Activated CD4-positive, alpha-beta T cell treated with anti-CD3 and anti-CD28 coated beads, Interleukin-2, amount 50 U/mL, for 48 hours (primary cell): ENCODE data around the gene SKA3.
"Not testable (repeated sequence)": the region's sequence is repeated elsewhere in the genome, so short reads cannot be mapped to it uniquely, and the experiment has no call there.

Experiments
- DNase-seq, 2 experiments: peaks; one replicate each; pipeline ENCODE4 v3.0.0-alpha.2; 2020

The SKA3 gene

DNA sequence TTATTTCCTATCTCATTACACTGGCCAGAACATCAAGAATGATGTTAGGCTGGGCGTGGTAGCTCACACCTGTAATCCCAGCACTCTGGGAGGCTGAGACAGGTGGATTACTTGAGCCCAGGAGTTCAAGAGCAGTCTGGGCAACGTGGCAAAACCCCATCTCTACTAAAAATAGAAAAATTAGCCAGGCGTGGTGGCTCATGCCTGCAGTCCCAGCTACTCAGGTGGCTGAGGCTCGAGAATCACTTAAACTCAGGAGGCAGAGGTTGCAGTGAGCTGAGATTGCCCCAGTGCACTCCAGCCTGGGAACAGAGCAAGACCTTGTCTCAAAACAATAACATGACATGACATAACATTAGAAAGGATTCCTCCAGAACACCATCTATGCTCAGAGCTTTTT, 10.7 kb downstream of the SKA3 start:
- DNase-seq = not testable (repeated sequence)

DNA sequence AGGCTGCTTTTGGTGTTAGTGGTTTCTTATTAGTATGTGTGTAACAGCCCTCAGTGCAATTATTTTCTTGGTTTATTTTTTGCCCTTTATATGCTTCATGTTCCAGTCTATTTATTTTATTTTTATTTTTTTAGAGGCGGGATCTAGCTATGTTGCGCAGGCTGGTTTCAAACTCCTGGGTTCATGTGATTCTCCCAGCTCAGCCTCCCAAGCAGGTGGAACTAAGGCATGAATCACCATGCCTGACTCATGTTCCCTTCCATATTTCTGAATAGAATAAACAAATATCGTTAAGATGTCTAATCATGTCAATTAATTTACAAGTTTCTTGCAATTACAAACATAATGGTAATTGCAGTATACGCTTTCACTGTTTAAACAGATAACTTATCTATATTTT, 11.7 kb downstream of the SKA3 start:
- no peak for DNase-seq

DNA sequence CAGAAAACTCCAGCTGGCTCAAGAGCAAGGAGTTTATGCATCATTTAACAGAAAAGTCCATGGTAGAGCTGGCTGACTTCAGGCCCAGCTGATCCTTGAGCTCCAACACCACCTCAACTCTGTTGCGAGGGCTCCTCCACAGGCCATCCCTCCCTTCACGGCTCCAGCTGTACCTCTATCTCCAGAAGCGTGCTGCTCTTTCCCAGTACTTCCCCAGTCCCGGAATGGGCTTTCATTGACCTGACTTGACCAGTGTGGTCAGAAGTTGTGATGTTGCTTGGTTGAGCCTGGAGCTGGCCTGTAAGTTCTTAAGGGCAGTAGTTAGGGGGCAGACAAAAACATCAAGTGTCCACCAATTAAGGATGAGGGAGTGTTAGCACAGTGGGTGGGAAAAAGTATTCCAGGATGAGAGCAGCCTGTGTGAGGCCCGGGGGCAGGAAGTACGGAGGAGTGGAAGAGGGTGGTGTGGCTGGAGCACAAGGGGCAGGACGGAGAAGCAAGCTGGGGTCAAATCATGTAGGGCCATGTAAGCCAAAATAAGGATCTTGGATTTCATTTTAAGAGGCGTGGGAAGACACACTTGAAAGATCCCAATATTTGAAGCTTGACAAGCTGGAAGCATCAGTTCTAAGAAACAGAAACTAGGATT, 24.0 kb downstream of the SKA3 start:
- DNase-seq = no peak

DNA sequence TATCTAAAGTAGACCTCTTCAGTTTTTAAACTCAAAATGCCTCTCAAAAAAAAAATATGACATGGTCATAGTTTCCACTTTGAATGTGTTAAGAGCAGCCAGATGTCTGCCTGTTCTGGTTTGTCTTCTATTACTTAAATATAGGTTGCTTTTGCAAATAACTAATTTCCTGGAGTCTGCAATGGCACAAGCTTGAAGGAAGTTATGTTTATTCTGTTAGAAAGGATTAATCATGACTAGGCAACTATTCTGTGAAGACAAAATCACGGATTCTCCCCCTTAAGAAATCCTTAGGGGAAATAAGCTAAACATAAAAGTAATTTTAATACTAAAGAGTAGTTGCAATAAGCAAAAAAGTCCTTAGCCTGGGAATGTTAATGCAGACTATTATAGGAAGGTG, 26.3 kb downstream of the SKA3 start:
- no peak for DNase-seq

DNA sequence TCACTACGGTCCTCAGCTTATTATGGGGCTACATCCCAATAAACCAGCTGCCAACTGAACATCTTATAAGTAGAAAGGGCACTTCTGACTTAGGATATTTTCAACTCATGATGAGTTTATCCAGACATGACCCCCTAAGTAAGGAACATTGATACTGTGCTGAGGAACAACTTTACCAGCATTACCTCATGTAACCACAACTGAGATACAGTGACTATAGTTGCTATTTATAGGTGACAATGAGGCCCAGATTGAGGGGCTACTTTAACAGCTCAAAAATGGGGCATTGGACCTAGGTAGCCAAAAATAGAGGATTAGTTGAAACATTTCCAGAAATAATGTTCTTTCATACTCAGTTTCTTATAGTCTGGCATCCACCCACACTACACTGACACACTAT, 26.8 kb downstream of the SKA3 start:
- DNase-seq = no peak

DNA sequence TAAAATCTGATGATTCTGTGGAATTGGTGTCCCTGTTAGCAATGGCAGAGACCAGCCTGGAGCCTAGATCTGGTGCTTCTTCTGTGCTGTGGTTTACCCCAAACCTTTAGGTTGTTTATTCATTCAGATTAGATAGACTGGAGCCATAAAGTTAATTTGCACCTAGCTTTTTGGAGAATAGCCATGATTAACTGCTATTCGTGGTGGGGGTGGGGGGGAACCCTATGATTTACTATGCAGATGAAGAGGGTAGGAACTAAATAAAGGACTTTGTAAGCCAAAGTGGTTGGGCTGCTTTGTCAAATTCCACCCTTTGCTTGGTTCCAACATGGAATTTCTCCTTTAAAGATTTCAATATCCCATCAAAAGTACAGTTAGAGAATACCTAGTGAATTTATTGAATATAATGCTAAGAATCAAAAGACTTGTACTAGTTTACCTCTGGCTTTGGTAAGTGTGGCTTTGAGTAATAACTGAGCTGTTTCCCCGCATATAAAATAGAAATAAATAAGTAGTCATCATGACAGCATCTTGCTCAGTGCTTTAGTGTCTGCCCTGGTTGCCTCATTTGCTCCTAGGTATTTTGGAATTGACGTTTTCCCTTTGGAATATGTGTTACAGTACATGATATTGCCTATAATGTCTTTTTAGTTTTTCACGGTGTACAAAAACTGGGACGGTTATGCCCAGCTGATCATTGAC, 27.6 kb downstream of the SKA3 start:
- DNase-seq = no peak

DNA sequence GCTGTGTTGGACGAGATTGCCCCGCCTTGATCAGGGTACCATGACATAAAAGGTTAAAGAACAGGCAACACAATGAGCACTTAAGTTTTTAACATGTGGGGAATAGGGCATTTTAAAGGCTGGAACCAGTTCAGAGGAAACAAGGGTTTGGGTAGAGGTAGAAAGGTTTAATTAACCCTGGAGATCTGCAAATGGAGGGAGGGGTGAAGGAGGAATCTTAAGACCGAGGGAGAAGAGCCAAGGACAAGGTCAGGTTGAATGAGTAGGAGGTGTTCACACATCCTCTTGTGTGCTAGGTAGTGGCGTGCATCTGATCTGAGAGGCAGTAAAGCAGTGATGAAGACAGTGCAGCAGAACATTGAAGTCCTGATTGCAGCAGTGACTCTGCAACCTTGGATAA, 28.5 kb downstream of the SKA3 start:
- DNase-seq = no peak

DNA sequence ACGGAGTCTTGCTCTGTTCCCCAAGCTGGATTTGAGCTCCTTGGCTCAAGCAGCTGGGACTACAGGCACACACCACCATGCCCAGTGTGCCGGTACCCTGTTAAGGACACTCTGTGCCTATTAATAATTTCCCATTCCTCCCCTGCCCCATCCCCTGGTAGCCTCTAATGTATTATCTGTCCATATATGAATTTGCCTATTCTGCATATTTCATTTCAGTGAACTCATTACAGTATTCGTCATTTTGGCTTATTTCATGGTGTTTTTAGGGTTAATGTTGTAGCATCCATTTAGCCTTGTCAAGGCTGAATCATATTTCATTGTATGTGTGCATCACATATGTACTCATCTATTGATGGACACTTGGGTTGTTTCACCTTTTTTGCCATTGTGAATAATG, 33.6 kb downstream of the SKA3 start:
- no peak for DNase-seq

DNA sequence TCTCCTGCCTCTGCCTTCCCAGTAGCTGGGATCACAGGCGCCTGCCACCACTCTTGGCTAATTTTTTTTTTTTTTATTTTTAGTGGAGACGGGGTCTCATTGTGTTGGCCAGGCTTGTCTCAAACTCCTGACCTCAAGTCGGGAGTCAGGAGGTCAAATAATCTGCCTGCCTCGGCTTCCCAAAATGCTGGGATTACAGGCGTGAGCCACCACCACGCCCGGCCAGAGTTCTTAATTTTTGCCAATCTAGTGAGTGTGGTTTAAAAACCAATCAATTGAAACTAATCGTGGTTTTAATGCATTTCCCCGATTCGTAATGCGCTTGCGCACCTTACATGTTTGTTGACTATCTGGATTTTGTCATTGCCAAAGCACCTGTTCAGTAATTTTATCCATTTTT, 37.0 kb downstream of the SKA3 start:
- no peak for DNase-seq

DNA sequence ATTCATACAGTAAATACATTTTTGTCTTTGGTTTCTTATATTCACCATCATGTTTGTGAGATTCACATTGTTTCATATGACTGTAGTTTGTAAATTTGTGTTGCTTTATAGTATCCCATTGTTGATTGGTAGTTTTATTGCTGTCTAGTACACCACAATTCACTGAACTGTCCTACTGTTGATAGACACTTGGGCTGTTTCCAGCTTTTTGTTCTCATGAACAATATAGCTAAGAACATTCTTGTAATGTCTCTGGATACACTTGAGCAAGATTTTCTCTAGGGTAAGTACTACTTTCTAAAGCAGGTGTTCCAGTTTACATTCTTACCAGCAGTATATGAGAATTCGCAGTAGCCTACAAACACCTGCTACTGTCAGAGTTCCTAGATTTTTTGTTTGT, 37.8 kb downstream of the SKA3 start:
- no peak for DNase-seq

DNA sequence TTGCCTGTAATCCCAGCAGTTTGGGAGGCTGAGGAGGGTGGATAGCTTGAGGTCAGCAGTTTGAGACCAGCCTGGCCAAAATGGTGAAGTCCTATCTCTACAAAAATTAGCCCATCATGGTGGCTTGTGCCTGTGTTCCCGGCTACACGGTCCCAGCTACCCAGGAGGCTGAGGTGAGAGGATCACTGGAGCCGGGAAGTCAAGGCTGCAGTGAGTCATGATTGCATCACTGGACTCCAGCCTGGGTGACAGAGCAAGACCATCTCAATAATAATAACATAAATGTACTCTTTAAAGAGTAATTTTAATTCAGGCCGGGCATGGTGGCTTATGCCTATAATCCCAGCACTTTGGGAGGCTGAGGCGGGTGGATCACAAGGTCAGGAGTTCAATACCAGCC, 38.7 kb downstream of the SKA3 start:
- DNase-seq = no peak

DNA sequence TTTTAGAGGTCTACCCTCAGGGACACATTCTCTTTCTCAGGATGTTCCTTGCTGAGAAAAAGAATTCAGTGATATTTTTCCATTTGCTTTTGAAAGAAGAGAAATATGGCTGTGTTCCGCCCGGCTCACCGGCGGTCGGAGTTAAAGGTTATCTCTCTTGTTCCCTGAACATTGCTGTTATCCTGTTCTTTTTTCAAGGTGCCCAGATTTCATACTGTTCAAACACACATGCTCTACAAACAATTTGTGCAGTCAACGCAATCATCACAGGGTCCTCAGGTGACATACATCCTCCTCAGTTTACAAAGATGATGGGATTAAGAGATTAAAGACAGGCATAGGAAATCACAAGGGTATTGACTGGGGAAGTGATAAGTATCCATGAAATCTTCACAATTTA, 40.5 kb downstream of the SKA3 start:
- DNase-seq = not testable (repeated sequence)

DNA sequence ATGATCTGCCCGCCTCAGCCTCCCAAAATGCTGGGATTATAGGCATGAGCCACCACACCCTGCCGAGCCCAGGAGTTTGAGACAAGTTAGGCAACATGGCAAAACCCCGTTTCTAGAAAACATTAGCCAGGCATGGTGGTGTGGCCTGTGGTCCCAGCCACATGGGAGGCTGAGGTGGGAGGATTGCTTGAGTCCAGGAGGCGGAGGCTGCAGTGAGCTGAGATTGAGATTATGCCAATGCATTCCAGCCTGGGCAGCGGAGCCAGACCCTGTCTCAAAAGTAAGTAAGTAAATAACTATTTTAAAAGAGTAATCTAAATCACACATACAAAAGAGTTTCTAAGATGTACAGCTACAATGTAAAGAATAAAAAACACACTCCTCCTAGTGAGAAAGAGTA, 41.9 kb downstream of the SKA3 start:
- DNase-seq = no peak

DNA sequence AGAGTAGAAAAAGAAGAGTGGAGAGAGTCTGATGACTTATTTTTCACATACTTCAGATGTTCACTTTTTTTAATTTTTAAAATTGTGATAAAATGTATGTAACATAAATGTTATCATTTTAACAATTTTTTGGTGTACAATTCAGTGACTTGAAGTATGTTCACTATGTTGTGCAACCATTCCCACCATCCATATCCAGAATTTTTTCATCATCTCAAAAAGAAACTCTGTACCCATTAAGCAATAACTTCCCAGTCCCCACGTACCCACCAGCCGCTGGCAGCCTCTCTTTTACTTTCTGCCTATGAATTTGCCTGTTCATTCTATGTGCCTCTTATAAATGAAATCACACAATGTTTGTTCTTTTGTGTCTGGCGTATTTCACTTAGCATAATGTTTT, 43.3 kb downstream of the SKA3 start:
- DNase-seq = no peak

DNA sequence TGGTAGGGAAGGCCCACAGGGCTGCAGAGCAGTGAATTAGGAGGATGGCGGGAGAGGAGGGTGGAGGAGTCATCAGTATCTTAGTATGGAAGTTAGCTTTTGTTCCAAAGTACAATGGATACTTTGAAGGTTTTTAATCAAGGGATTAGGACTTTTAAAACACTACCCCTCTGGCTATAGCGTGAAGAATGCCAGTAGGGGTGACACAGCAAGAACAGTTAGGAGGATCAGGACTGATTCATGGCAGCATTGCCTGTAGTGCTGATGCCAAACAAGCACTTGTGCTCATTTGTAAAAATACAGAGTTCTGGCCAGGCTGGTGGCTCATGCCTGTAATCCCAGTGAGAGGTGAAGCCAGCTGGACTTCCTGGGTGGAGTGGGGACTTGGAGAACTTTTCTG, 46.2 kb downstream of the SKA3 start:
- no peak for DNase-seq

DNA sequence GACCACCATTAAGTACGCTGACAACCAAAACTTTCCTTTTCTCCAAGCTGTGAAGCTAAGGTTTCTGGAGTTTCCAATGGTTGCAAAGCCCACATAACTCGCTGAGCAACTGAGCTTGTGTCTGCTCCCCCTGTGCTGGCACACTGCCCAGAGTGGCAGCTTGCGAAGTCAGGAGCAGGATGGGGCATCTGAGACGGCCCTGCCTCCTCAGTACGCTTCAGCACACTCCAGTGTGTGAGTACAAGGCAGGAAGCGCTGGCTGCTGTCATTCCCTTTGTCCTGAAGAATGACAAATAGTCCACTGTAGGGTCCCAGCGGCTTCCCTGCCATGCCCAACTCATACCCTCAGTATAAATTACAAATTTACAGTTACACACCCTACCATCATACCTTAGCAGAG, 51.5 kb downstream of the SKA3 start:
- no peak for DNase-seq

DNA sequence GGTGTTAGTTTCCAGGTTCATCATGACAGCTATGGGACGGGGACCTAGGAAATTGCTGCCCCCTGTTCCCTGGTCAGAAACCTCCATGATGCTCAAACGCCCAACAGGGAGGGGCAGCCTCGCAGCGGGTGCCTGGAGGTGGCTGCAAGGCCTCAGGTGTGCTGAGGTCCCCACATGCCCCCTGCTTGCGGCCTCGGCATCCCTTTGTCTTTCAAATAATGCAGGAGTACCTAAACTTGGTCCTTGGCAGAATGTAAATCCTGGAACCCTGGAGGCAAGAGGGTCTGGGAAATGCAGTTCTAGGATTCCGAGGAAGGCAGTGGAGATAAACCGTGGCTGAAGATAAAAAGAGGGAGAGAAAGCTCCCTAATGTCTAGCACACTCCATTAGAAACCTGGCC, 52.4 kb downstream of the SKA3 start:
- DNase-seq = no peak

DNA sequence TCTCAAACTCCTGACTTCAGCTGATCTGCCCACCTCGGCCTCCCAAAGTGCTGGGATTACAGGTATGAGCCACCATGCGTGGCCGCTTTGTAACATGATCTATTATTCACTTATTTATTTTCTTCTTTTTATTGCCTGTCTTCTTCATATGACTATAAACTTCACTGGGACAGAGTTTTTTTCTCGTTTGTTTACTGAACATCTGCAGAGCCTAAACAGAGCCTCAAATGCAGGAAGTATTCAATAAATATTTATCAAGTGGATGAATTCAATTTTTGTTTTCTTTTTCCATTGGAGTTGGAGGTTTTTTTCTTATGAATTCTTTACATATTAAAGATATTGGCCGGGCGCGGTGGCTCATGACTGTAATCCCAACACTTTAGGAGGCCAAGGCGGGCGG, 54.7 kb downstream of the SKA3 start:
- no peak for DNase-seq

DNA sequence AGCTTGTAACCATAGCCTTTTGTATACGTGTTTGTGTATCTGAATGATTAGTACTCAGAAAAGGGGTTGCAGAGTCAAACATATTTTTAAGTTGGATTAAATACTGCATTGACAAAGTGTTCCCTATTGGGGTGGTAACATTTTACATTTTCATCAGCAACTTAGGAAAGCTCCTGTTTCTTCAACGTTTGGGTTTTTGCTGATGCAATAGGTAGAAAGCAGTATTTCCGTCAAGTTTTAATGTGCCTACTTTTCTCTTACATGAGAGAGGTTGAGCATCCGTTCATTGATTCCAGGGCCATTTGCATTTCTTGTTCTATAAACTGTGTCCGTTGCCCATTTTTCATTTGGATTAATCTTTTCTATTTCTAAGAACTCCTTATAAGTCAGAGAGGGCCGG, 56.2 kb downstream of the SKA3 start:
- DNase-seq = no peak

DNA sequence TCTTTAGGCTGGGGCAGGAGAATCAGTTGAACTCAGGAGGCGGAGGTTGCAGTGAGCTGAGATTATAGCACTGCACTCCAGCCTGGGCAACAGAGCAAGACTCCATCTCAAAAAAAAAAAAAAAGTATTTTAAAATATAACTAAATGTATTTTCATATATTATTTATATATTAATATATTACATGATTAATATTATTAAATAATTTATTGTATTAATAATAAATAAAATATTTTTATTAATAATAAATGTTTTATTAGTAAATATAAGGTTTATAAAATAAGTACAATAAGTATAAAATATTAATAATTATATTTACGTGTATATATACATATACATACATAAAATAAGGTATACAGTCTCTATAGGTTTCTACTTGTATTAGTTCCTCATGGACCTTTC, 56.8 kb downstream of the SKA3 start:
- no peak for DNase-seq

DNA sequence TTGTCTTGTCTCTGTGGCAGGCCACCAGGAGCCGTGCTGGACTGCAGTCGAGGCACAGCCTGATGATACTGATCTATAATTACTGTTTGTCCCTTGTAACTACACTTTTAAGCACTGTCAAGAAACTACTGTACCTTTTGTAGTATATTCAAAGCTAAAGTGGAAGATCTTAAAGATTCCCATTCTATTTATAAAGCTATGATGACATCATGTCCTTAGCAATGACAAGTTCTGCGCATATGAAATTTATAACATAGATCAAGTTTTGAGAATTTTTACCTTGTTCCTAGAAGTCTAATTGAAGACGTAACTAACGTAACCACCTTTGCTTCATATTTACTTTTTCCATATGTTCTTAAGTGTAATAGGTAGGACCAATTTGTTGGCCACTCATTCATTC, 58.2 kb downstream of the SKA3 start:
- DNase-seq = no peak

DNA sequence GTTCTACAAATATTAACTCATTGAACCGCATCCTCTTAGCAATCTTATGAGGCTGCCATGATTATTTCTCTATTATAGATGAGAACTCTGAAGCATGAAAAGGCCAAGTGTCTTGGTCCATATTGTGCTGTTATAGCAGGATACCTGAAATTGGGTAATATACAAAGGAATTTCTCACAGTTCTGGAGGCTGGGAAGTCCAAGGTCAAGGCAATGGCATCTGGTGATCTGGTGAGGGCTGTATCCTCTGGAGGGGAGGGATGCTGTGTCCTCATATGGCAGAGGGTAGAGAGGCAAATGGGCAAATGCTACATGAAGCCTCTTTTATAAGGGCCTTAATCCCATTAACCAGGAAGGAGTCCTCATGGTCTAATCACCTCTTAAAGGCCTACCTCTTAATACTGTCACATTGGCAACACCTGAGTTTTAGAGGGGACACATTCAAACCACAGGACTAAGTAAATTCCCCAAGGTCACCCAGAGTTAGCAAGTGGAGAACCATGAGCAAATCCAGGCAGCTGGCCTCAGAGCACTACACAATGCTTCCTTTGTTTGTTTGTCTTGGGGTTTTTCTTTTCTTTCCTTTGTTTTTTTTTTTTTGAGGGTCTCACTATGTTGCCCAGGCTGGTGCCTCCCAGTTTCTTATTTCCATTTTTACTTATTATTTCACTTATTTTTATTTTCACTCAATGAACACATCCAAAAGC, 59.1 kb downstream of the SKA3 start:
- no peak for DNase-seq

DNA sequence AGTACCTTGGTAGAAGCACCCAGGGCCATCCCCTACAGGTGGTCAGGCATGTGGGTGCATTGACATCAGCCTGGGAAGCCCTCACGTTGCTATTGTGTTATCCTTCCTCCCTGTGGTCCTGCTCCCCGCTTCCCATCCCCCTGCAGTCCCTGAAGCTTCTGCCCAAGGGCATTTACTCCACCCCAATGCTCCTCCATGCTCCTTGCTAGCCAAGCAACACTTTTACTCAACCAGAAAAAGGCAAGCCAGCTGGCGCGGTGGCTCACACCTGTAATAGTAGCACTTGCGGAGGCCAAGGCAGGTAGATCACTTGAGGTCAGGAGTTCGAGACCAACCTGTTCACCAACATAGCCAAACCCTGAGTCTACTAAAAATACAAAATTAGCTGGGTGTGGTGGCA, 60.2 kb downstream of the SKA3 start:
- DNase-seq = no peak

DNA sequence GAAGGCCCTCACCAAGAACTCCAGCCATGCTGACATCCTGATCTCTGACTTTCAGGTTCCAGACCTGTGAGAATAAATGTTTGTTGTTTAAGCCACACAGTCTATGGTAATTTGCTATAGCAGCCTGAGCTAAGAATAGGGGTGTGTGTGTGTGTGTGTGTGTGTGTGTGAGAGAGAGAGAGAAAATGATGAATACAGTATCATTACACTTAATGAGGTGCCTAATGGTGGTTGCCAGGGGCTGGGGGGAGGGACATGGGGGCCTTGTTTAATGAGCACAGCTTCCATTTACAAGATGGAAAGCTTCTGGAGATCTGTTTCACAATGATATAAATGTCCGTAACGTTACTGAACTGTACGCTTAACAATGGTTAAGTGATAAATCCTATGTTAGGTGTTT, 61.1 kb downstream of the SKA3 start:
- DNase-seq = no peak

DNA sequence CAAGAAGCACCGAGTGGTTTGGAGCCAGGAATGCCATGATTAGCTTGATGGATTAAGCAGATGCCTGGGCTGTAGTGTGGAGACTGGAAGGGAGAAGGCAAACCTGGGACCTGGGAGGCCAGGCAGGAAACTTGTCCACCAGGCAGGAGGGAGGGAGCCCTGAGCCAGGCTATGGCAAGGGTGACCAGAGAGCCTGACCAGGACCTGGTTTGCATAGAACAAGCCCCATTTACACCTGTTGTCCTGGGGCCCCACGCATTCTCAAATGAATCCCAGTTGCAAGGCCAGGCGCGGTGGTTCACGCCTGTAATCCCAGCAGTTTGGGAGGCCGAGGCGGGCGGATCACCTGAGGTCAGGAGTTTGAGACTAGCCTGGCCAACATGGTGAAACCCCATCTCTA, 64.8 kb downstream of the SKA3 start:
- no peak for DNase-seq
